Natural killer cell (primary cell): ENCODE data around the gene IL1RAP. TPM values are rescaled to one million over a fixed set of nuclear protein-coding genes. Genes with fewer than 3 reads are reported as not detected.

ENCODE experiments used
- ATAC-seq, 3 donors: fragments of 150-1000 bp in 2 of 3; fragments of 200-7000 bp in 1 of 3; cut with Tn5 transposase; 1 replicate in 1 of 3; 2 replicates in 2 of 3; pipeline ENCODE4 v1.10.0; 2021; ENCODE audit warnings: mild to moderate bottlenecking in 2 of 3, moderate library complexity in 2 of 3
- DNase-seq, 2 donors: peaks; one replicate each; pipeline versions ENCODE4 v3.0.0 to v3.0.0-alpha.2; 2013 to 2021; ENCODE audit warnings: mixed read lengths in 1 of 2
- H3K27ac ChIP-seq: one replicate; pipeline ENCODE4 v1.5.1; 2013; ENCODE audit warnings: mild to moderate bottlenecking, low read length
- H3K27me3 ChIP-seq: one replicate; pipeline ENCODE4 v1.6.1; 2013; ENCODE audit warnings: low read length; ENCODE audit not compliant: control insufficient read depth, insufficient read depth
- H3K36me3 ChIP-seq: one replicate; pipeline ENCODE4 v1.6.1; 2013; ENCODE audit warnings: low read length; ENCODE audit not compliant: control insufficient read depth, insufficient read depth
- H3K4me1 ChIP-seq: one replicate; pipeline ENCODE4 v1.6.1; 2013; ENCODE audit warnings: low read length; ENCODE audit not compliant: control insufficient read depth, insufficient read depth
- H3K4me3 ChIP-seq: one replicate; pipeline ENCODE4 v1.5.1; 2013; ENCODE audit warnings: low read length
- H3K9me3 ChIP-seq: one replicate; pipeline ENCODE4 v1.6.1; 2013; ENCODE audit warnings: low read length; ENCODE audit not compliant: control insufficient read depth, insufficient read depth
- H3K27ac Mint-ChIP-seq, 2 donors: one replicate each; pipeline ENCODE4 v1.8.0; 2022; ENCODE audit warnings: mild to moderate bottlenecking in 2 of 2, mixed read lengths in 2 of 2, moderate library complexity in 1 of 2
- H3K27me3 Mint-ChIP-seq, 2 donors: one replicate each; pipeline ENCODE4 v1.8.0; 2022; ENCODE audit warnings: low read depth in 2 of 2, mixed read lengths in 2 of 2
- H3K36me3 Mint-ChIP-seq: one replicate; pipeline ENCODE4 v1.8.0; 2022; ENCODE audit warnings: mixed read lengths
- H3K4me1 Mint-ChIP-seq, 2 donors: one replicate each; pipeline ENCODE4 v1.8.0; 2022; ENCODE audit warnings: mixed read lengths in 2 of 2
- H3K4me3 Mint-ChIP-seq: one replicate; pipeline ENCODE4 v1.8.0; 2022; ENCODE audit warnings: mild to moderate bottlenecking, moderate library complexity, mixed read lengths
- H3K9me3 Mint-ChIP-seq, 2 donors: one replicate each; pipeline ENCODE4 v1.8.0; 2022; ENCODE audit warnings: mixed read lengths in 2 of 2
- CTCF ChIP-seq: fragments of 200-600 bp; IDR thresholded peaks from one replicate; pipeline ENCODE4 v1.8.0; 2022; ENCODE audit warnings: antibody characterized with exemption
- WGBS: methylation state at CpG from one replicate; pipeline ENCODE4 v1.1.7; 2013; ENCODE audit warnings: missing lambda C conversion rate; ENCODE audit not compliant: insufficient coverage; 5-methylcytosine and 5-hydroxymethylcytosine counted together
- intact Hi-C: fragments of 100-400 bp; cut with micrococcal nuclease; formaldehyde crosslinking; loops from one replicate; pipeline ENCODE4 v1.14.2; 2022
- total RNA-seq, 4 donors: library from RNA; stranded (reverse); fragments of 120-200 nt in 1 of 4; gene quantifications; one replicate each; pipeline versions ENCODE4 v1.2.3 to v1.2.4, GENCODE V29; 2013 to 2022

Gene IL1RAP
- total RNA-seq, 3 donors from 2014 or later (not counting 1 experiment from before 2014, with no cell fraction given) = 11.4 to 19.8 (median 15.1) TPM

GRCh38 chr3:190646996-190647395 is 133.1 kb downstream of the IL1RAP start:
- H3K4me1 Mint-ChIP-seq = no peaks in the 10 kb centered on the region
- Histone ChIP-seq H3K36me3 (peaks cover 2% of the 10 kb centered on the region), H3K27ac (no peak overlapping the region), H3K4me3 (no peak overlapping the region), H3K4me1 (no peaks in the 10 kb centered on the region), H3K9me3 (no peaks in the 10 kb centered on the region), H3K27me3 (no peaks in the 10 kb centered on the region)
- no peak for DNase-seq
- H3K4me3 Mint-ChIP-seq = no peak overlapping the region
- WGBS = 87% methylated on average over 2 of the region's 2 CpGs
- intact Hi-C loops = no loop called here
- ATAC-seq = no peak
- peaks cover 5% of the 10 kb centered on the region for H3K36me3 Mint-ChIP-seq
- no peak overlapping the region for H3K27ac Mint-ChIP-seq
- TF ChIP-seq CTCF = no peak
- H3K27me3 Mint-ChIP-seq = no peaks in the 10 kb centered on the region
- H3K9me3 Mint-ChIP-seq = no peaks in the 10 kb centered on the region

DNA sequence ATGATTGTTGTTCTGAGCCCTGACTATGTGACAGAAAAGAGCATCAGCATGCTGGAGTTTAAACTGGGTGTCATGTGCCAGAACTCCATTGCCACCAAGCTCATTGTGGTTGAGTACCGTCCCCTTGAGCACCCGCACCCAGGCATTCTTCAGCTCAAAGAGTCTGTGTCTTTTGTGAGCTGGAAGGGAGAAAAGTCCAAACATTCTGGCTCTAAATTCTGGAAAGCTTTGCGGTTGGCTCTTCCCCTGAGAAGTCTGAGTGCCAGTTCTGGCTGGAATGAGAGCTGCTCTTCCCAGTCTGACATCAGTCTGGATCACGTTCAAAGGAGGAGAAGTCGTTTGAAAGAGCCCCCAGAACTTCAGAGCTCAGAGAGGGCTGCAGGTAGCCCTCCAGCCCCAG is 142.0 kb downstream of the IL1RAP start:
- ATAC-seq (no peak), DNase-seq (no peak)
- Mint-ChIP-seq H3K4me1 (no peaks in the 10 kb centered on the region), H3K4me3 (no peak overlapping the region), H3K27me3 (peaks cover 0 to 5% of the 10 kb centered on the region in 2 donors), H3K36me3 (no peaks in the 10 kb centered on the region), H3K27ac (no peak overlapping the region), H3K9me3 (peaks cover 0 to 3% of the 10 kb centered on the region in 2 donors)
- Histone ChIP-seq H3K27me3 (no peaks in the 10 kb centered on the region), H3K36me3 (no peaks in the 10 kb centered on the region), H3K27ac (no peak overlapping the region), H3K4me3 (no peak overlapping the region), H3K4me1 (no peaks in the 10 kb centered on the region), H3K9me3 (no peaks in the 10 kb centered on the region)
- intact Hi-C loops = no loop called here
- no peak for TF ChIP-seq CTCF
- 91% methylated on average over 5 of the region's 5 CpGs for WGBS

DNA sequence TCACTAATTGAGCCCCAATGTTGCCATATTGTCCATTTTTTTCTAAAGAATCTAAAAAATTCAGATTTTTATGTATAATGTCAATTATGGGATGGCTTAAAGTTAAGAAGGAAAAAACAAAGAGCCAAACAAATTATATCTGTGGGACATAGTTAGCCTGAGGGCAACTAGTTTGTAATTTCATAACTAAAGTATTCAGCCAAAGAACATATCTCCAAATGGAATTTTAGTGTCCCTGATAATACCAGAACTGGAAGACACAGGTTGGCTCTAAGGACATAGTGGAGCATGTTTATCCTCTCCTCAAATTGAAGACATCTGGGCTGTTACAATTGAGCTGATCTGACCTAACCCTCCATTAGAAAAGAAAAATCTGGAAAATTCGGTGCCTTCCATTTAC is 144.2 kb downstream of the IL1RAP start:
- no peak for TF ChIP-seq CTCF
- Mint-ChIP-seq H3K27ac (no peak overlapping the region), H3K9me3 (peaks cover 0 to 3% of the 10 kb centered on the region in 2 donors), H3K4me3 (no peak overlapping the region), H3K36me3 (no peaks in the 10 kb centered on the region), H3K4me1 (no peaks in the 10 kb centered on the region), H3K27me3 (peaks cover 0 to 5% of the 10 kb centered on the region in 2 donors)
- H3K9me3 ChIP-seq = no peaks in the 10 kb centered on the region
- H3K27me3 ChIP-seq = no peaks in the 10 kb centered on the region
- no peak overlapping the region for H3K4me3 ChIP-seq
- intact Hi-C loops = no loop called here
- no peak for ATAC-seq
- no peaks in the 10 kb centered on the region for H3K36me3 ChIP-seq
- H3K4me1 ChIP-seq = no peaks in the 10 kb centered on the region
- H3K27ac ChIP-seq = no peak overlapping the region
- no peak for DNase-seq
- WGBS = 81% methylated on average over 1 of the region's 1 CpG

GRCh38 chr3:190666821-190667220 is 152.9 kb downstream of the IL1RAP start:
- Histone ChIP-seq H3K4me3 (no peak overlapping the region), H3K27me3 (no peaks in the 10 kb centered on the region), H3K36me3 (no peaks in the 10 kb centered on the region), H3K4me1 (no peaks in the 10 kb centered on the region), H3K9me3 (no peaks in the 10 kb centered on the region), H3K27ac (no peak overlapping the region)
- Mint-ChIP-seq H3K27me3 (no peaks in the 10 kb centered on the region), H3K27ac (no peak overlapping the region), H3K9me3 (peaks cover 3 to 4% of the 10 kb centered on the region in 2 donors), H3K36me3 (no peaks in the 10 kb centered on the region), H3K4me3 (no peak overlapping the region), H3K4me1 (no peaks in the 10 kb centered on the region)
- 94% methylated on average over 2 of the region's 2 CpGs for WGBS
- TF ChIP-seq CTCF = no peak
- intact Hi-C loops = no loop called here
- no peak for ATAC-seq
- DNase-seq = no peak
